IMR-90 (cell line): ENCODE data around the gene LRRC75B. TPM values are rescaled to one million over a fixed set of nuclear protein-coding genes. Genes with fewer than 3 reads are reported as not detected.

Experiments
- ATAC-seq: fragments of 200-7000 bp; cut with Tn5 transposase; 2 replicates; pipeline ENCODE4 v1.9.1; 2020; ENCODE audit warnings: low read depth, mild to moderate bottlenecking, moderate library complexity
- BruUV-seq: library from RNA; stranded (reverse); fragments of 400-500 nt; replicated peaks from 2 replicates; lab custom pipeline; 2021; lab: Mats Ljungman, UMichigan
- CTCF ChIA-PET: fragments of 300-600 bp; formaldehyde crosslinking; extraction: SDS; loops from one replicate; lab custom pipeline; 2021; ENCODE audit warnings: antibody characterized with exemption; lab: Yijun Ruan, JAX
- POLR2A ChIA-PET: fragments of 300-600 bp; sonication (Branson Sonifier 250); formaldehyde crosslinking; loops from one replicate; lab custom pipeline; 2022; ENCODE audit warnings: antibody characterized with exemption; ENCODE audit not compliant: unreplicated experiment; lab: Charles Lee
- DNase-seq: peaks from one replicate; pipeline ENCODE4 v3.0.0; 2013
- H2AFZ ChIP-seq: replicated peaks from 2 replicates; pipeline ENCODE3; 2013; ENCODE audit warnings: low read length, mild to moderate bottlenecking; ENCODE audit not compliant: poor library complexity
- H2AK5ac ChIP-seq: 2 replicates; pipeline ENCODE4 v1.6.1; 2013; ENCODE audit warnings: low read depth, low read length, inconsistent platforms
- H2AK9ac ChIP-seq: replicated peaks from 2 replicates; pipeline ENCODE3; 2013; ENCODE audit warnings: mild to moderate bottlenecking, low read depth, low read length, moderate library complexity; ENCODE audit not compliant: poor library complexity
- H2BK120ac ChIP-seq: 2 replicates; pipeline ENCODE4 v1.6.1; 2013; ENCODE audit warnings: low read depth, low read length, inconsistent platforms
- H2BK15ac ChIP-seq: 3 replicates; pipeline ENCODE4 v1.6.1; 2013; ENCODE audit warnings: low read depth, low read length, inconsistent platforms
- H2BK20ac ChIP-seq: 2 replicates; pipeline ENCODE4 v1.6.1; 2013; ENCODE audit warnings: low read depth, mild to moderate bottlenecking, inconsistent platforms, low read length, moderate library complexity
- H2BK5ac ChIP-seq: 2 replicates; pipeline ENCODE4 v1.6.1; 2013; ENCODE audit warnings: mild to moderate bottlenecking, low read depth, low read length, inconsistent platforms; ENCODE audit not compliant: poor library complexity, severe bottlenecking
- H3K14ac ChIP-seq: replicated peaks from 2 replicates; pipeline ENCODE4 v1.6.1; 2013; ENCODE audit warnings: low read depth, low read length, inconsistent platforms
- H3K18ac ChIP-seq: 2 replicates; pipeline ENCODE4 v1.6.1; 2013; ENCODE audit warnings: low read depth, low read length, control low read depth
- H3K23ac ChIP-seq: 2 replicates; pipeline ENCODE4 v1.6.1; 2013; ENCODE audit warnings: low read depth, low read length, inconsistent platforms
- H3K27ac ChIP-seq: 2 replicates; pipeline ENCODE4 v1.5.1; 2013; ENCODE audit warnings: mild to moderate bottlenecking, control low read depth, low read length; ENCODE audit not compliant: insufficient read depth
- H3K27me3 ChIP-seq: 2 replicates; pipeline ENCODE4 v1.6.1; 2013; ENCODE audit warnings: low read length; ENCODE audit not compliant: control insufficient read depth, insufficient read depth
- H3K36me3 ChIP-seq: 2 replicates; pipeline ENCODE4 v1.6.1; 2013; ENCODE audit warnings: low read length, mixed read lengths; ENCODE audit not compliant: control insufficient read depth, insufficient read depth
- H3K4ac ChIP-seq: 2 replicates; pipeline ENCODE4 v1.6.1; 2013; ENCODE audit warnings: low read depth, low read length, inconsistent platforms
- H3K4me1 ChIP-seq: 2 replicates; pipeline ENCODE4 v1.6.1; 2013; ENCODE audit warnings: low read length, mixed read lengths; ENCODE audit not compliant: control insufficient read depth, insufficient read depth
- H3K4me2 ChIP-seq: 2 replicates; pipeline ENCODE4 v1.6.1; 2013; ENCODE audit warnings: low read depth, mild to moderate bottlenecking, control low read depth, low read length, moderate library complexity
- H3K4me3 ChIP-seq: 2 replicates; pipeline ENCODE4 v1.5.1; 2013; ENCODE audit warnings: low read depth, mild to moderate bottlenecking, control low read depth, low read length, moderate library complexity; ENCODE audit not compliant: insufficient read depth
- H3K56ac ChIP-seq: 2 replicates; pipeline ENCODE4 v1.6.1; 2013; ENCODE audit warnings: low read length, inconsistent platforms; ENCODE audit not compliant: insufficient read depth; ENCODE audit errors: extremely low read depth
- H3K79me1 ChIP-seq, 2 experiments: 2 replicates each; pipeline ENCODE4 v1.6.1; 2013; ENCODE audit warnings: low read length in 2 of 2, inconsistent platforms in 1 of 2, low read depth in 1 of 2
- H3K9ac ChIP-seq: 2 replicates; pipeline ENCODE4 v1.6.1; 2013; ENCODE audit warnings: low read depth, low read length, control low read depth
- H3K9me1 ChIP-seq: 2 replicates; pipeline ENCODE4 v1.6.1; 2013; ENCODE audit warnings: low read length, inconsistent platforms; ENCODE audit not compliant: insufficient read depth
- H3K9me3 ChIP-seq: 2 replicates; pipeline ENCODE4 v1.6.1; 2013; ENCODE audit warnings: low read length; ENCODE audit not compliant: control insufficient read depth, insufficient read depth
- H4K20me1 ChIP-seq: 2 replicates; pipeline ENCODE4 v1.6.1; 2013; ENCODE audit warnings: low read length, inconsistent platforms; ENCODE audit not compliant: insufficient read depth
- H4K5ac ChIP-seq: 2 replicates; pipeline ENCODE4 v1.6.1; 2013; ENCODE audit warnings: mild to moderate bottlenecking, low read depth, low read length, control low read depth
- H4K8ac ChIP-seq, 2 experiments: 2 replicates each; pipeline ENCODE4 v1.6.1; 2013; ENCODE audit warnings: low read depth in 2 of 2, low read length in 2 of 2, control low read depth in 1 of 2, inconsistent platforms in 1 of 2
- H4K91ac ChIP-seq: 2 replicates; pipeline ENCODE4 v1.6.1; 2013; ENCODE audit warnings: low read depth, low read length, inconsistent platforms; ENCODE audit not compliant: insufficient read depth
- BHLHE40 ChIP-seq: fragments of 150-350 bp; IDR thresholded peaks from 2 replicates; pipeline ENCODE4 v1.6.1; 2016; ENCODE audit warnings: mild to moderate bottlenecking, low read depth, low read length
- CEBPB ChIP-seq: IDR thresholded peaks from 2 replicates; pipeline ENCODE4 v1.6.1; 2012; ENCODE audit warnings: low read depth, low read length, improper control_type of control experiment
- CHD1 ChIP-seq: IDR thresholded peaks from 2 replicates; pipeline ENCODE4 v1.6.1; 2012; ENCODE audit warnings: low read depth, low read length, improper control_type of control experiment
- FOS ChIP-seq: fragments of 150-350 bp; IDR thresholded peaks from 2 replicates; pipeline ENCODE4 v1.6.1; 2016; ENCODE audit warnings: low read depth, low read length
- MAFK ChIP-seq: IDR thresholded peaks from 2 replicates; pipeline ENCODE4 v1.6.1; 2012; ENCODE audit warnings: low read depth, low read length, improper control_type of control experiment
- MAZ ChIP-seq: IDR thresholded peaks from 2 replicates; pipeline ENCODE4 v1.6.1; 2012; ENCODE audit warnings: low read depth, mild to moderate bottlenecking, low read length, improper control_type of control experiment, moderate library complexity, borderline replicate concordance
- MXI1 ChIP-seq: IDR thresholded peaks from 2 replicates; pipeline ENCODE4 v1.6.1; 2012; ENCODE audit warnings: low read depth, mild to moderate bottlenecking, low read length, moderate library complexity, borderline replicate concordance
- NFE2L2 ChIP-seq: fragments of 150-350 bp; IDR thresholded peaks from 2 replicates; pipeline ENCODE4 v1.6.1; 2016; ENCODE audit warnings: low read depth, mild to moderate bottlenecking, low read length
- POLR2A ChIP-seq: IDR thresholded peaks from 2 replicates; pipeline ENCODE4 v1.6.1; 2012; ENCODE audit warnings: mild to moderate bottlenecking, low read depth, low read length
- RAD21 ChIP-seq: IDR thresholded peaks from 2 replicates; pipeline ENCODE4 v1.6.1; 2012; ENCODE audit warnings: low read length, improper control_type of control experiment
- RCOR1 ChIP-seq: IDR thresholded peaks from 2 replicates; pipeline ENCODE4 v1.6.1; 2012; ENCODE audit warnings: mild to moderate bottlenecking, low read length, improper control_type of control experiment; ENCODE audit not compliant: insufficient replicate concordance
- RFX5 ChIP-seq: IDR thresholded peaks from 2 replicates; pipeline ENCODE4 v1.8.0; 2012; ENCODE audit warnings: low read depth, mild to moderate bottlenecking, low read length, moderate library complexity
- SMC3 ChIP-seq: fragments of 150-350 bp; IDR thresholded peaks from 2 replicates; pipeline ENCODE4 v1.6.1; 2016; ENCODE audit warnings: low read depth, mild to moderate bottlenecking, antibody characterized with exemption, low read length, moderate library complexity
- WGBS, 2 experiments: methylation state at CpG; one replicate each; pipeline versions ENCODE4 v1.1.5 to v1.1.7; 2013; ENCODE audit warnings: missing lambda C conversion rate in 2 of 2; ENCODE audit not compliant: insufficient read length in 1 of 2; ENCODE audit errors: extremely low coverage in 2 of 2; 5-methylcytosine and 5-hydroxymethylcytosine counted together
- dilution Hi-C: fragments of 300-500 bp; cut with HindIII; formaldehyde crosslinking; loops from one replicate; pipeline ENCODE4 v1.14.3; 2018; ENCODE audit warnings: low sequenced_read_pairs; ENCODE audit not compliant: unreplicated experiment
- in situ Hi-C: fragments of 300-500 bp; cut with MboI; formaldehyde crosslinking; loops from 3 replicates; pipeline ENCODE4 v1.14.3; 2019; ENCODE audit warnings: low sequenced_read_pairs, inconsistent platforms, mixed read lengths
- intact Hi-C: fragments of 100-400 bp; cut with micrococcal nuclease; formaldehyde crosslinking; loops from 2 replicates; pipeline ENCODE4 v1.10.0; 2022
- polyA plus RNA-seq, 3 experiments: library from polyadenylated mRNA; depleted of rRNA; stranded (reverse); fragments of >200 nt; gene quantifications; 2 replicates each; pipeline ENCODE4 v1.2.3, GENCODE V29; 2012; ENCODE audit warnings: low replicate concordance in 1 of 3
- total RNA-seq: library from RNA; depleted of rRNA; stranded (reverse); fragments of >200 nt; gene quantifications from 2 replicates; pipeline ENCODE4 v1.2.3, GENCODE V29; 2012
- TF ChIP-seq, protein P1 (sequence below): conservative IDR thresholded peaks from 2 replicates; pipeline ENCODE4 v1.5.1; 2012; ENCODE audit warnings: mild to moderate bottlenecking, low read depth, low read length, improper control_type of control experiment
- TF ChIP-seq, protein P2 (sequence below): fragments of 150-350 bp; IDR thresholded peaks from 2 replicates; pipeline ENCODE4 v1.6.1; 2017; ENCODE audit warnings: mild to moderate bottlenecking, antibody characterized with exemption, low read length, low read depth
- TF ChIP-seq, protein P3 (sequence below): fragments of 150-350 bp; IDR thresholded peaks from 2 replicates; pipeline ENCODE4 v1.6.1; 2016; ENCODE audit warnings: low read depth, mild to moderate bottlenecking, low read length, moderate library complexity, borderline replicate concordance

LRRC75B gene
- total and polyA plus RNA-seq, 2 of the 4 experiments (the other 2 are of a cell fraction): 1.6 to 10.7 TPM

DNA sequence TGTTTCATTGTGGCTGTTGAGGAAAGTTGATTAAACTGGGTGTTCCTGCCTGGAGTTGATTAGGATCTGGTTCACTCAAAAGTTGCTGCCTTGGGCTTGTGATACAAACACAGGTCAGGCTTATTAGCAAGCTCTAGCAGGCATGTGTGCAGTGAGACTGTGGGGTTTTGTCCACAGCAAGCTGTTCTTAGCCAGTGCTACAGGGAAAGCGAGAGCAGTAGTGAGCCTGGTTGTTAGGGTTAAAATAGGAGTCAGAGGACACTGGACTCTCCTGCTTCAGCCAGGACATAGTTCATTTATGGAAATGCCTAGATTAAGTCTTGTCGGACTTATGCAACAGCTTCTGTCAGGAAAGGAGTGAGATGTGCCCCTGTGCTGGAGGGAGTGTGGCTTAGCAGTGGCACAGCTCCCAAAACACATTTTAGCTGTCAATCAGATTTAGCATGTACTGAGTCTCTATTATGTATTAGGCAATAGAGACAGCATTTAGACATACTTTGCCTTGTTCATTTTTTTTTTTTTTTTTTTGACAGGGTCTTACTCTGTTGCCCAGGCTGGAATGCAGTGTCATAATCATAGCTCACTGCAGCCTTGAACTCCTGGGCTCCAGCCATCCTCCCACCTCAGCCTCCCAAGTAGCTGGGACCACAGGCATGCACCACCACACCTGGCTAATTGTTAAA, 28.4 kb downstream of the LRRC75B start:
- Histone ChIP-seq H2BK120ac (no peak overlapping the region), H3K14ac (no peak overlapping the region), H2BK20ac (no peak overlapping the region), H2AFZ (no peak overlapping the region), H3K56ac (no peak overlapping the region), H3K36me3 (peaks cover 33% of the 10 kb centered on the region), H2AK5ac (no peak overlapping the region), H2BK5ac (no peak overlapping the region), H3K18ac (no peak overlapping the region), H3K4me2 (no peak overlapping the region), H3K4ac (no peak overlapping the region), H3K79me1 (peaks cover 37 to 75% of the 10 kb centered on the region in 2 experiments), H3K4me3 (no peak overlapping the region), H2BK15ac (no peak overlapping the region), H4K8ac (no peak overlapping the region), H4K5ac (no peak overlapping the region), H3K4me1 (no peaks in the 10 kb centered on the region; the same call in 1 of the 2 replicates), H3K27me3 (no peaks in the 10 kb centered on the region), H4K20me1 (peaks cover 67% of the 10 kb centered on the region), H3K9ac (no peak overlapping the region), H3K9me3 (no peaks in the 10 kb centered on the region), H3K27ac (no peak overlapping the region), H4K91ac (no peak overlapping the region), H3K23ac (no peak overlapping the region), H2AK9ac (no peak overlapping the region), H3K9me1 (peaks cover 14% of the 10 kb centered on the region; the same call in 1 of the 2 replicates)
- BruUV-seq: no TSS peak
- no peak for TF ChIP-seq POLR2A
- TF ChIP-seq MAFK: no peak
- no peak for TF ChIP-seq RCOR1
- no peak for TF ChIP-seq MXI1
- no peak for TF ChIP-seq BHLHE40
- no peak for TF ChIP-seq NFE2L2
- TF ChIP-seq CEBPB: no peak
- TF ChIP-seq, protein P1, sequence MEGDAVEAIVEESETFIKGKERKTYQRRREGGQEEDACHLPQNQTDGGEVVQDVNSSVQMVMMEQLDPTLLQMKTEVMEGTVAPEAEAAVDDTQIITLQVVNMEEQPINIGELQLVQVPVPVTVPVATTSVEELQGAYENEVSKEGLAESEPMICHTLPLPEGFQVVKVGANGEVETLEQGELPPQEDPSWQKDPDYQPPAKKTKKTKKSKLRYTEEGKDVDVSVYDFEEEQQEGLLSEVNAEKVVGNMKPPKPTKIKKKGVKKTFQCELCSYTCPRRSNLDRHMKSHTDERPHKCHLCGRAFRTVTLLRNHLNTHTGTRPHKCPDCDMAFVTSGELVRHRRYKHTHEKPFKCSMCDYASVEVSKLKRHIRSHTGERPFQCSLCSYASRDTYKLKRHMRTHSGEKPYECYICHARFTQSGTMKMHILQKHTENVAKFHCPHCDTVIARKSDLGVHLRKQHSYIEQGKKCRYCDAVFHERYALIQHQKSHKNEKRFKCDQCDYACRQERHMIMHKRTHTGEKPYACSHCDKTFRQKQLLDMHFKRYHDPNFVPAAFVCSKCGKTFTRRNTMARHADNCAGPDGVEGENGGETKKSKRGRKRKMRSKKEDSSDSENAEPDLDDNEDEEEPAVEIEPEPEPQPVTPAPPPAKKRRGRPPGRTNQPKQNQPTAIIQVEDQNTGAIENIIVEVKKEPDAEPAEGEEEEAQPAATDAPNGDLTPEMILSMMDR: no peak
- no peak for TF ChIP-seq MAZ
- TF ChIP-seq, protein P2, sequence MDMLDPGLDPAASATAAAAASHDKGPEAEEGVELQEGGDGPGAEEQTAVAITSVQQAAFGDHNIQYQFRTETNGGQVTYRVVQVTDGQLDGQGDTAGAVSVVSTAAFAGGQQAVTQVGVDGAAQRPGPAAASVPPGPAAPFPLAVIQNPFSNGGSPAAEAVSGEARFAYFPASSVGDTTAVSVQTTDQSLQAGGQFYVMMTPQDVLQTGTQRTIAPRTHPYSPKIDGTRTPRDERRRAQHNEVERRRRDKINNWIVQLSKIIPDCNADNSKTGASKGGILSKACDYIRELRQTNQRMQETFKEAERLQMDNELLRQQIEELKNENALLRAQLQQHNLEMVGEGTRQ: no peak
- no peak for TF ChIP-seq CHD1
- TF ChIP-seq, protein P3, sequence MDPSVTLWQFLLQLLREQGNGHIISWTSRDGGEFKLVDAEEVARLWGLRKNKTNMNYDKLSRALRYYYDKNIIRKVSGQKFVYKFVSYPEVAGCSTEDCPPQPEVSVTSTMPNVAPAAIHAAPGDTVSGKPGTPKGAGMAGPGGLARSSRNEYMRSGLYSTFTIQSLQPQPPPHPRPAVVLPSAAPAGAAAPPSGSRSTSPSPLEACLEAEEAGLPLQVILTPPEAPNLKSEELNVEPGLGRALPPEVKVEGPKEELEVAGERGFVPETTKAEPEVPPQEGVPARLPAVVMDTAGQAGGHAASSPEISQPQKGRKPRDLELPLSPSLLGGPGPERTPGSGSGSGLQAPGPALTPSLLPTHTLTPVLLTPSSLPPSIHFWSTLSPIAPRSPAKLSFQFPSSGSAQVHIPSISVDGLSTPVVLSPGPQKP: no peak
- TF ChIP-seq RAD21: no peak
- TF ChIP-seq FOS: no peak
- no peak for TF ChIP-seq RFX5
- TF ChIP-seq SMC3: no peak
- no CpG with 5 or more reads among the region's 2 CpGs for WGBS, 2 experiments
- dilution Hi-C loops: no loop called here
- peak; percentile 59 for ATAC-seq
- CTCF ChIA-PET: no interaction called here
- no peak for DNase-seq
- intact Hi-C loops: no loop called here
- POLR2A ChIA-PET: interaction anchor here (0.5 kb wide), 1 partner anchor 9 kb away, joined by 3 read pairs; no protein-coding TSS in a partner anchor
- in situ Hi-C loops: no loop called here
